Osteocyte (in vitro differentiated cells): Measurements from ENCODE around the gene ADPRS. TPM values are rescaled to one million over a fixed set of nuclear protein-coding genes. Genes with fewer than 3 reads are reported as not detected.

ENCODE experiments used
- DNase-seq: peaks from one replicate; pipeline ENCODE4 v3.0.0; 2021; ENCODE audit warnings: mixed read lengths; ENCODE audit not compliant: unreplicated experiment; ENCODE audit errors: extremely low spot score
- H3K27ac Mint-ChIP-seq: one replicate; pipeline ENCODE4 v1.8.0; 2021; ENCODE audit warnings: mild to moderate bottlenecking, mixed read lengths; ENCODE audit not compliant: unreplicated experiment
- H3K27me3 Mint-ChIP-seq: one replicate; pipeline ENCODE4 v1.8.0; 2021; ENCODE audit warnings: mixed read lengths; ENCODE audit not compliant: unreplicated experiment
- H3K36me3 Mint-ChIP-seq: one replicate; pipeline ENCODE4 v1.8.0; 2021; ENCODE audit warnings: mixed read lengths; ENCODE audit not compliant: unreplicated experiment
- H3K4me1 Mint-ChIP-seq: one replicate; pipeline ENCODE4 v1.8.0; 2021; ENCODE audit warnings: mixed read lengths; ENCODE audit not compliant: unreplicated experiment
- H3K4me3 Mint-ChIP-seq: one replicate; pipeline ENCODE4 v1.8.0; 2021; ENCODE audit warnings: mild to moderate bottlenecking, moderate library complexity, mixed read lengths; ENCODE audit not compliant: unreplicated experiment
- H3K9me3 Mint-ChIP-seq: one replicate; pipeline ENCODE4 v1.8.0; 2021; ENCODE audit warnings: mixed read lengths; ENCODE audit not compliant: unreplicated experiment
- CTCF ChIP-seq: fragments of 200-600 bp; sonication (generic); IDR thresholded peaks from 2 replicates; pipeline ENCODE4 v1.5.0; 2021; ENCODE audit warnings: antibody characterized with exemption, mild to moderate bottlenecking, moderate library complexity
- total RNA-seq: library from RNA; stranded (reverse); gene quantifications from 2 replicates; pipeline ENCODE4 v1.2.1, GENCODE V29; 2021

Gene ADPRS
- total RNA-seq, 1 donor from 2014 or later, result 19.7 TPM

DNA sequence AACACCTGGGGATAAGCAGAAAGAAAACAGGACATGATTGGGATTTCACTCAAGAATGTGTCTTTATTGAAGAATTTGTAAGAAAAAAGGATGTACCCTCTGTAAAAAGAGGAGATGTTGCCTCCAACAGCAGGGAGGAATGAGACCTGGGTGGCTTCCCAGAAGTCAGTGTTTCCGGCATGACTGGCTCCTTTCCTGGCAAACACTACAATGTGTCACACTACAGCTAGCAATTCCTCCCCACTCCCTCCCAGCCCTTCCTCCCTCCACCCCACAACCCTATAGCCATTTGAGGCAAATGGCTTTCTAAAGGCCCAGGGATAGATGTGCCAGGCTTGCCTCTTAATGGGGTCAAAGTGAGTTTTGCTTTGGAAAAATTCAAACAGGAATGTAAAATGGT, 47.8 kb downstream of the ADPRS start:
- Mint-ChIP-seq H3K9me3 (no peaks in the 10 kb centered on the region), H3K4me1 (peaks cover 22% of the 10 kb centered on the region), H3K4me3 (no peak overlapping the region), H3K27me3 (no peaks in the 10 kb centered on the region), H3K27ac (no peak overlapping the region), H3K36me3 (peaks cover 18% of the 10 kb centered on the region)
- DNase-seq, result no peak
- no peak for TF ChIP-seq CTCF

DNA sequence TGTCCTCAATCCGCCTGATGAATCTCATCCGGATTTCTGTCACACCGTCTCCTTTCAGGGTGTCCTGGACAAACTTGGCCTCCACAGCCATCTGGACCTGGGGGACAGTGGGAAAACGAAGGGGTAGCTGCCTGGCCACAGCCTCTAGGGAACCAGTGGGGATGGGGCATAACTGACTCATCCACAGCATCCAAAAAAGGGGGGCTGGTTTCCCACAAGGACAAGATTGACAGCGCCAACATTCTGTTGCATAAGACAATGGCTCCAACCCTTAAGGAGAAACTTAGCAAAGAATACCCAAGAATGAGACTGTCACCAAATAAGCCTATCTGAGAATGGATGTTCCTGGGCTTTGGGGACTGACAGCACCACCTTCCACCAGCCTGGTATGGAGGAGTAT, 48.5 kb downstream of the ADPRS start:
- Mint-ChIP-seq H3K4me1 (peaks cover 22% of the 10 kb centered on the region), H3K4me3 (no peak overlapping the region), H3K27me3 (no peaks in the 10 kb centered on the region), H3K9me3 (no peaks in the 10 kb centered on the region), H3K27ac (no peak overlapping the region), H3K36me3 (peaks cover 18% of the 10 kb centered on the region)
- TF ChIP-seq CTCF, result no peak
- DNase-seq, result no peak

- H3K4me3 Mint-ChIP-seq, result no peak overlapping the region
- no peak for TF ChIP-seq CTCF
- H3K36me3 Mint-ChIP-seq, result peaks cover 18% of the 10 kb centered on the region
- peaks cover 22% of the 10 kb centered on the region for H3K4me1 Mint-ChIP-seq
- H3K27ac Mint-ChIP-seq, result no peak overlapping the region
- no peaks in the 10 kb centered on the region for H3K27me3 Mint-ChIP-seq
- H3K9me3 Mint-ChIP-seq, result no peaks in the 10 kb centered on the region
- DNase-seq, result no peak
These were observed 49.1 kb downstream of the ADPRS start for GRCh38 chr1:36137776-36138175.

DNA sequence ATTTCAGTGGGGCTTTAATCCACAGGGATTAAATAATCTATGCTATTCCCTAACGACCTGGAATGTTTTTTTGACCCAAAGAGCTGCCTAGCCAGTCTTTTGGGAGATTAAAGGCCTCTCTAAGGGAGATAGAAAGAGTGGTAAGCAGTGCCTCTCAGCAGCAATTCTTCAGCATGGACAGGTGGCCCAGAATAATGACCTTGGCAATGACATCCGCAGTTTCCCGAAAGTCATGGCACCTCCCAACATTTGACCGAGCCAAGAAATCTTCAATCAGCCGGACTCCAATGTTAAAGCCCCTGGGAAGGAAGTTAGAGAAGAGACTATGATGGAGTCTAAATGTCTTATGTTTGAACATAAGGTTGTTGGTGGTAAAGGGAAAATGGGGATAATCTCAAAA, 50.8 kb downstream of the ADPRS start:
- Mint-ChIP-seq H3K27ac (peak overlapping the region; percentile 28), H3K9me3 (no peaks in the 10 kb centered on the region), H3K36me3 (peaks cover 18% of the 10 kb centered on the region), H3K4me1 (peaks cover 14% of the 10 kb centered on the region), H3K4me3 (no peak overlapping the region), H3K27me3 (no peaks in the 10 kb centered on the region)
- no peak for TF ChIP-seq CTCF
- DNase-seq, result no peak

DNA sequence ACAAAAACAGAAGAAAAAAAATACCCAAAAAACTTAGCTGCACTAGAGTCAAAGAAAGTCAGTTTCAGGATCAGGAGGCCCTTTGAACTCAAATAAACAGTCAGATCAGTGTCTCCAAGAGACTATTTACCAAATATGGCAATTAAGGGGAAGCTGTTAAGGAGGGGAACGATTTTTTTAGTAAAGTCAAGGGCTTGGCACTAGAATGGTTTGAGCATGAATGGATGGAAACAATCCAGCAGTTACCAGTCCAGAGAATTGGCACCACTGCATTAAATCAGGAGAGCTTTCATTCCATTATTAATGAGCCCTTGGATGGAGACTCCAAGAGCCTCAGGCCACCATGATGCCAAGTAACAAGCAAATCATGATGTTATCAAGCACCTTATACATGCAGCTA, 53.4 kb downstream of the ADPRS start:
- Mint-ChIP-seq H3K27ac (peak overlapping the region; percentile 29), H3K4me3 (no peak overlapping the region), H3K4me1 (peaks cover 8% of the 10 kb centered on the region), H3K27me3 (no peaks in the 10 kb centered on the region), H3K36me3 (peaks cover 18% of the 10 kb centered on the region), H3K9me3 (no peaks in the 10 kb centered on the region)
- no peak for DNase-seq
- no peak for TF ChIP-seq CTCF
